Upper lobe of left lung (tissue), 4 donors: ENCODE measurements around the gene PTPN18.

Experiments used
- EP300 ChIP-seq, 4 donors: sonication (generic); formaldehyde crosslinking; IDR thresholded peaks; one replicate each; pipeline ENCODE4 v1.5.1; 2017; ENCODE audit warnings: antibody characterized with exemption in 4 of 4, control low read depth in 2 of 4
- POLR2A ChIP-seq, 4 donors: fragments of 450-650 bp; IDR thresholded peaks; one replicate each; pipeline ENCODE4 v1.5.1; 2016 to 2017; ENCODE audit warnings: antibody characterized with exemption in 4 of 4, mild to moderate bottlenecking in 2 of 4
- TF ChIP-seq, protein P1 (sequence below), 6 experiments: fragments of 450-650 bp in 4 of 6; fragments of 200-600 bp in 2 of 6; sonication (generic) in 2 of 6; IDR thresholded peaks; one replicate each; pipeline ENCODE4 v1.5.1; 2016 to 2019; ENCODE audit warnings: antibody characterized with exemption in 6 of 6

DNA sequence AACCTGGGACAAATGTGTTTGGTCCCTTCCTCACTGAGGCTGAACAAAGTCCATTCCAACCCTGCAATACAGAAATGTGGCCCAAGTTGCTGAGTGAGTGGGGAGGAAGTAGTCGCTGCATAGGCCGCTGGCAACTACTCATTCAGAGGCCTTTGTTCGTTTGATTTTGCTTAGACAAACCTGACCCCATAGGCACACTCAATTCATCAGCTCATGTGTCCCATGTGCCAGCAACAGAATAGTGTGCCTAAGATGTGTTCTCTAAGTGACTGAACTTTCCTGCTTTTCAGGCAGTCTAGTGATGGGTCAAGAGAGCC is 23.0 kb downstream of the PTPN18 start:
- TF ChIP-seq, protein P1, sequence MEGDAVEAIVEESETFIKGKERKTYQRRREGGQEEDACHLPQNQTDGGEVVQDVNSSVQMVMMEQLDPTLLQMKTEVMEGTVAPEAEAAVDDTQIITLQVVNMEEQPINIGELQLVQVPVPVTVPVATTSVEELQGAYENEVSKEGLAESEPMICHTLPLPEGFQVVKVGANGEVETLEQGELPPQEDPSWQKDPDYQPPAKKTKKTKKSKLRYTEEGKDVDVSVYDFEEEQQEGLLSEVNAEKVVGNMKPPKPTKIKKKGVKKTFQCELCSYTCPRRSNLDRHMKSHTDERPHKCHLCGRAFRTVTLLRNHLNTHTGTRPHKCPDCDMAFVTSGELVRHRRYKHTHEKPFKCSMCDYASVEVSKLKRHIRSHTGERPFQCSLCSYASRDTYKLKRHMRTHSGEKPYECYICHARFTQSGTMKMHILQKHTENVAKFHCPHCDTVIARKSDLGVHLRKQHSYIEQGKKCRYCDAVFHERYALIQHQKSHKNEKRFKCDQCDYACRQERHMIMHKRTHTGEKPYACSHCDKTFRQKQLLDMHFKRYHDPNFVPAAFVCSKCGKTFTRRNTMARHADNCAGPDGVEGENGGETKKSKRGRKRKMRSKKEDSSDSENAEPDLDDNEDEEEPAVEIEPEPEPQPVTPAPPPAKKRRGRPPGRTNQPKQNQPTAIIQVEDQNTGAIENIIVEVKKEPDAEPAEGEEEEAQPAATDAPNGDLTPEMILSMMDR (IDR thresholded peaks at IDR 0.05): no peak
- TF ChIP-seq EP300 (IDR thresholded peaks at IDR 0.05) (no peak), POLR2A (IDR thresholded peaks at IDR 0.05) (no peak)
